Liver (tissue), 3 donors: ENCODE results near the gene GUCA1C.

ENCODE experiments used
- JUND ChIP-seq, 2 donors: IDR thresholded peaks; 2 replicates each; pipeline ENCODE4 v1.6.1; 2016; ENCODE audit warnings: antibody characterized with exemption in 2 of 2
- TF ChIP-seq, protein P1 (sequence below): IDR thresholded peaks from 2 replicates; pipeline ENCODE4 v1.6.1; 2016; ENCODE audit warnings: antibody characterized with exemption
- TF ChIP-seq, protein P2 (sequence below): fragments of 150-350 bp; IDR thresholded peaks from 2 replicates; pipeline ENCODE4 v1.5.1; 2017; ENCODE audit warnings: improper control_type of control experiment, low read depth, low read length; ENCODE audit not compliant: missing input control
- donor health status: healthy.
- donor health status: healthy.

DNA sequence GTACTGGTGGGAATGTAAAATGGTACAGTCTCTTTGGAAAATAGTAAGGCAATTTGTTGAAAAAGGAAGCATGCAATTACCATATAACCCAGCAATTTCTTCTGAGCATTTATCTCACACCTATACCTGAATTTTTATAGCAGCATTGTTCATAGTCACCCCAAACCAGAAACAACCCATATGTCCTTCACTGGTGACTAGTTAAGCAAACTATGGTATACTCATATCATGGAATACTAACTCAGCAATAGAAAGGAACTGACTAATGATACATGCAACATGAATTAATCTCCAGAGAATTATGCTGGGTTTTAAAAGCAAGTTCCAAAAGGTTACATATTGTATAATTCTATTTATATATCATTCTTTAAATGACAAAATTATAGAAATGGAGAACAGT lies 70.9 kb downstream of the GUCA1C start:
- TF ChIP-seq, protein P1, sequence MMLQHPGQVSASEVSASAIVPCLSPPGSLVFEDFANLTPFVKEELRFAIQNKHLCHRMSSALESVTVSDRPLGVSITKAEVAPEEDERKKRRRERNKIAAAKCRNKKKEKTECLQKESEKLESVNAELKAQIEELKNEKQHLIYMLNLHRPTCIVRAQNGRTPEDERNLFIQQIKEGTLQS, result no peak
- TF ChIP-seq, protein P2, sequence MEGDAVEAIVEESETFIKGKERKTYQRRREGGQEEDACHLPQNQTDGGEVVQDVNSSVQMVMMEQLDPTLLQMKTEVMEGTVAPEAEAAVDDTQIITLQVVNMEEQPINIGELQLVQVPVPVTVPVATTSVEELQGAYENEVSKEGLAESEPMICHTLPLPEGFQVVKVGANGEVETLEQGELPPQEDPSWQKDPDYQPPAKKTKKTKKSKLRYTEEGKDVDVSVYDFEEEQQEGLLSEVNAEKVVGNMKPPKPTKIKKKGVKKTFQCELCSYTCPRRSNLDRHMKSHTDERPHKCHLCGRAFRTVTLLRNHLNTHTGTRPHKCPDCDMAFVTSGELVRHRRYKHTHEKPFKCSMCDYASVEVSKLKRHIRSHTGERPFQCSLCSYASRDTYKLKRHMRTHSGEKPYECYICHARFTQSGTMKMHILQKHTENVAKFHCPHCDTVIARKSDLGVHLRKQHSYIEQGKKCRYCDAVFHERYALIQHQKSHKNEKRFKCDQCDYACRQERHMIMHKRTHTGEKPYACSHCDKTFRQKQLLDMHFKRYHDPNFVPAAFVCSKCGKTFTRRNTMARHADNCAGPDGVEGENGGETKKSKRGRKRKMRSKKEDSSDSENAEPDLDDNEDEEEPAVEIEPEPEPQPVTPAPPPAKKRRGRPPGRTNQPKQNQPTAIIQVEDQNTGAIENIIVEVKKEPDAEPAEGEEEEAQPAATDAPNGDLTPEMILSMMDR, result no peak
- no peak for TF ChIP-seq JUND (IDR thresholded peaks at IDR 0.05)
